ENCODE results near the gene LFNG. TPM values are rescaled to one million over a fixed set of nuclear protein-coding genes. Genes with fewer than 3 reads are reported as not detected.
A peak's percentile ranks its signal among the peaks of the same experiment; 100 is the strongest.

LFNG gene
- total RNA-seq, 3 donors from 2014 or later (not counting 1 experiment from before 2014, with no cell fraction given) = 140 to 191 (median 176) TPM

GRCh38 chr7:2554661-2555111 is 35.1 kb downstream of the LFNG start:
- H3K4me1 Mint-ChIP-seq = peaks cover 25 to 37% of the 10 kb centered on the region in 2 donors
- no peak for TF ChIP-seq CTCF (IDR thresholded peaks at IDR 0.05)
- no peaks in the 10 kb centered on the region for H3K9me3 Mint-ChIP-seq
- no peak for ATAC-seq
- H3K36me3 Mint-ChIP-seq = no peaks in the 10 kb centered on the region
- no peak overlapping the region for H3K27ac ChIP-seq (ENCODE audit: low read length)
- no peaks in the 10 kb centered on the region for H3K27me3 Mint-ChIP-seq (ENCODE audit: low read depth in 2 of 2)
- H3K27ac Mint-ChIP-seq = peak overlapping the region; percentile 54 to 86
- DNase-seq = peak in 1 of 2 donors; percentile 33
- intact Hi-C loops (cut with micrococcal nuclease) = loop anchor here (1.0 to 10.0 kb wide), 6 partner anchors 24 to 150 kb away; partner anchors contain the start of genes CHST12, GRIFIN and TTYH3
- 2% methylated on average over 12 of the region's 12 CpGs for WGBS (ENCODE audit: insufficient coverage)
- no peaks in the 10 kb centered on the region for H3K9me3 ChIP-seq (ENCODE audit: control insufficient read depth, insufficient read depth, low read length)
- no peaks in the 10 kb centered on the region for H3K27me3 ChIP-seq (ENCODE audit: control insufficient read depth, insufficient read depth, low read length)
- H3K4me1 ChIP-seq (ENCODE audit: control insufficient read depth, insufficient read depth, low read length) = peaks cover 34% of the 10 kb centered on the region
- peaks cover 8% of the 10 kb centered on the region for H3K36me3 ChIP-seq (ENCODE audit: control insufficient read depth, insufficient read depth, low read length)
- H3K4me3 ChIP-seq (ENCODE audit: low read length) = peak overlapping the region; percentile 89
- peak overlapping the region; percentile 88 for H3K4me3 Mint-ChIP-seq

GRCh38 chr7:2555121-2556052 is 35.8 kb downstream of the LFNG start, which contains the start of gene BRAT1:
Gene BRAT1, minus strand, starts transcription at chr7:2555524. Its CDS starts 1,093 bp downstream, at chr7:2554431.
- no peaks in the 10 kb centered on the region for H3K36me3 Mint-ChIP-seq
- peaks cover 30 to 41% of the 10 kb centered on the region in 2 donors for H3K4me1 Mint-ChIP-seq
- Histone ChIP-seq H3K9me3 (ENCODE audit: control insufficient read depth, insufficient read depth, low read length) (no peaks in the 10 kb centered on the region), H3K27me3 (ENCODE audit: control insufficient read depth, insufficient read depth, low read length) (no peaks in the 10 kb centered on the region), H3K4me1 (ENCODE audit: control insufficient read depth, insufficient read depth, low read length) (peaks cover 40% of the 10 kb centered on the region), H3K4me3 (ENCODE audit: low read length) (peak within 1 kb of the TSS; percentile 89), H3K27ac (ENCODE audit: low read length) (peak within 1 kb of the TSS; percentile 99), H3K36me3 (ENCODE audit: control insufficient read depth, insufficient read depth, low read length) (peaks cover 8% of the 10 kb centered on the region)
- under 1% methylated on average over 79 of the region's 79 CpGs for WGBS (ENCODE audit: insufficient coverage)
- peak within 1 kb of the TSS; percentile 88 for H3K4me3 Mint-ChIP-seq
- DNase-seq = peak; percentile 90 to 96
- intact Hi-C loops (cut with micrococcal nuclease) = loop anchor here (1.0 to 10.0 kb wide), 6 partner anchors 25 to 151 kb away; partner anchors contain the start of genes CHST12, GRIFIN and TTYH3
- peak; percentile 86 to 94 (median 90) for ATAC-seq
- H3K9me3 Mint-ChIP-seq = no peaks in the 10 kb centered on the region
- no peaks in the 10 kb centered on the region for H3K27me3 Mint-ChIP-seq (ENCODE audit: low read depth in 2 of 2)
- TF ChIP-seq CTCF (IDR thresholded peaks at IDR 0.05) = peak; percentile 55
- H3K27ac Mint-ChIP-seq = peak within 1 kb of the TSS; percentile 73 to 86

GRCh38 chr7:2558629-2559282 is 39.2 kb downstream of the LFNG start, which contains the start of gene IQCE:
Gene IQCE, plus strand, starts transcription at chr7:2558979. Its CDS starts 203 bp downstream, at chr7:2559182.
- Mint-ChIP-seq H3K4me3 (peak within 1 kb of the TSS; percentile 78), H3K27me3 (ENCODE audit: low read depth in 2 of 2) (no peaks in the 10 kb centered on the region), H3K36me3 (no peaks in the 10 kb centered on the region), H3K4me1 (peaks cover 22 to 30% of the 10 kb centered on the region in 2 donors), H3K9me3 (no peaks in the 10 kb centered on the region), H3K27ac (peak within 1 kb of the TSS; percentile 4 to 61)
- Histone ChIP-seq H3K36me3 (ENCODE audit: control insufficient read depth, insufficient read depth, low read length) (no peaks in the 10 kb centered on the region), H3K4me3 (ENCODE audit: low read length) (peak within 1 kb of the TSS; percentile 42), H3K4me1 (ENCODE audit: control insufficient read depth, insufficient read depth, low read length) (peaks cover 37% of the 10 kb centered on the region), H3K9me3 (ENCODE audit: control insufficient read depth, insufficient read depth, low read length) (no peaks in the 10 kb centered on the region), H3K27me3 (ENCODE audit: control insufficient read depth, insufficient read depth, low read length) (no peaks in the 10 kb centered on the region), H3K27ac (ENCODE audit: low read length) (no peak within 1 kb of the TSS)
- intact Hi-C loops (cut with micrococcal nuclease) = loop anchor here (5.0 to 10.0 kb wide), 2 partner anchors 81 to 154 kb away; partner anchors contain the start of genes CHST12 and GRIFIN
- TF ChIP-seq CTCF (IDR thresholded peaks at IDR 0.05) = no peak
- WGBS (ENCODE audit: insufficient coverage) = 1% methylated on average over 66 of the region's 66 CpGs
- DNase-seq (peak; percentile 91 to 92), ATAC-seq (peak; percentile 52 to 71 (median 66))

Measured in natural killer cell (primary cell).